GM10248 (cell line): Measurements from ENCODE around the gene PRKG1.

Experiments used
- CTCF ChIA-PET: fragments of 300-600 bp; sonication (Branson Sonifier 250); formaldehyde crosslinking; extraction: SDS; loops from one replicate; lab custom pipeline; 2021; ENCODE audit warnings: antibody characterized with exemption; lab: Yijun Ruan, JAX
- POLR2A ChIA-PET: fragments of 350-650 bp; sonication (Branson Sonifier 250); formaldehyde crosslinking; extraction: SDS; loops from one replicate; lab custom pipeline; 2020; ENCODE audit warnings: antibody characterized with exemption; lab: Yijun Ruan, JAX
- DNase-seq: peaks from one replicate; pipeline ENCODE4 v3.0.0; 2012; ENCODE audit errors: extremely low spot score
- TF ChIP-seq, protein P1 (sequence below): IDR thresholded peaks from 2 replicates; pipeline ENCODE4 v1.5.1; 2012; ENCODE audit warnings: mild to moderate bottlenecking, low read depth; ENCODE audit errors: extremely low read depth, missing control alignments, control extremely low read depth

The PRKG1 gene

DNA sequence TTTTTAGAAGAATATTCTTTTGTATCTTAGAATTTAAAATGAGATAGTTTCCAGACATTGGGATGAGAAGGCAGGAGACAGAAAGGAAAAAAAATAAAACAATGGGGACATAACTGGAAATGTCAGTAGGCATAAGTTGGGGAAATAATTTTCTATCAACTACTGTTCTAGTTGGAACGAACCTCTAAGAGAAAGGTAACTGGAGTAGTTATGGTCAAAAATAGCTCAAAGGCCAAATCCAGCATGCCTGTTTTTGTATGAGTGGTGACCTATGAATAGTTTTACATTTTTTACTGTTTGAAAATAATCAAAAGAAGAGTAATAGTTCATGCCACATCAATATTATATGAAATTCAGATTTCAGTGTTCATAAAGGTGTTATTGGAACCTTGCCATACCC is 877.3 kb downstream of the PRKG1 start:
- DNase-seq = no peak
- CTCF ChIA-PET = interaction anchor here (0.7 to 1.5 kb wide), 2 partner anchors 8 to 12 kb away, joined by 3 to 4 read pairs; no protein-coding TSS in a partner anchor
- POLR2A ChIA-PET = no interaction called here
- TF ChIP-seq, protein P1, sequence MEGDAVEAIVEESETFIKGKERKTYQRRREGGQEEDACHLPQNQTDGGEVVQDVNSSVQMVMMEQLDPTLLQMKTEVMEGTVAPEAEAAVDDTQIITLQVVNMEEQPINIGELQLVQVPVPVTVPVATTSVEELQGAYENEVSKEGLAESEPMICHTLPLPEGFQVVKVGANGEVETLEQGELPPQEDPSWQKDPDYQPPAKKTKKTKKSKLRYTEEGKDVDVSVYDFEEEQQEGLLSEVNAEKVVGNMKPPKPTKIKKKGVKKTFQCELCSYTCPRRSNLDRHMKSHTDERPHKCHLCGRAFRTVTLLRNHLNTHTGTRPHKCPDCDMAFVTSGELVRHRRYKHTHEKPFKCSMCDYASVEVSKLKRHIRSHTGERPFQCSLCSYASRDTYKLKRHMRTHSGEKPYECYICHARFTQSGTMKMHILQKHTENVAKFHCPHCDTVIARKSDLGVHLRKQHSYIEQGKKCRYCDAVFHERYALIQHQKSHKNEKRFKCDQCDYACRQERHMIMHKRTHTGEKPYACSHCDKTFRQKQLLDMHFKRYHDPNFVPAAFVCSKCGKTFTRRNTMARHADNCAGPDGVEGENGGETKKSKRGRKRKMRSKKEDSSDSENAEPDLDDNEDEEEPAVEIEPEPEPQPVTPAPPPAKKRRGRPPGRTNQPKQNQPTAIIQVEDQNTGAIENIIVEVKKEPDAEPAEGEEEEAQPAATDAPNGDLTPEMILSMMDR = no peak

DNA sequence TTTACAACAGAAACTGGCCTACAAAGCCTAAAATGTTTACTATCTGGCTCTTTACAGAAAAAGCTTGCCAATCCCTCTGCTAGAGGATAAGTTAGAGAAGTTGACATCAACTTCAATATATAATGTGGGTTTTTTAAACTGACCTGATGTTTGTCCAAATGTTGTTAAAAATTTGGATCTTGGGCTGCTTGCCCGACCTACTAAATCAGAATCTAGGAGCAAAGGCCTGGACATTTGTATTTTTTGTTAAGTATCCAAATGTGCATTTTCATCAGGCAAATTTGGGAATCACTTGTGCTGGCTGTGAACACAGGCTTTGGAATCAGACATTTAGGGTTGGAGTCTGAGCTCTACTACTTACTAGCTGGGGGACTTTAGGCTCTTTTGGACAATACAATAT is 877.8 kb downstream of the PRKG1 start:
- CTCF ChIA-PET = interaction anchor here (1.5 kb wide), 1 partner anchor 12 kb away, joined by 4 read pairs; no protein-coding TSS in a partner anchor

DNA sequence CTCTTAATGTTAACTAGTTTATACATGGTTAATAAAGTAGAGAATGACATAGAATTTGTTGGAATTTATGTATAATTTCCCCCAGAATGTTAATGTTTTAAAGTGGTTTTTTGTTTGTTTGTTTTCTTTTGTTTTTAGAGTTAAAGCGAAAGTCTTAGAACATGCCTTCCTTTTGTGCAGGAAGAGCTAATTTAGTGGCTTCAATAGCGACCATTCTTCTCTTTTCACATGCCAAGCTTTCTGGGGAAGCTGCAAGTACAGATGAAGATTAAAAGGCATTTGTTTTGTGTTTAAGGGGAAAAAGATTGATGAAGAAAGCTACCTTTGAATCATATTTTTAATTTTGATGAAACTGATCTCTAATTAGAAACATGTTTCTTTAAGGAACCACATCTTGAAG is 881.4 kb downstream of the PRKG1 start:
- ChIA-PET POLR2A (no interaction called here), CTCF (interaction anchor here (1.4 to 1.7 kb wide), 2 partner anchors 9 to 538 kb away, joined by 3 read pairs; no protein-coding TSS in a partner anchor)
- TF ChIP-seq, protein P1 = no peak
- no peak for DNase-seq

More for the DNA sequence above, 877.8 kb downstream of the PRKG1 start:
- POLR2A ChIA-PET = no interaction called here
- TF ChIP-seq, protein P1 = no peak
- no peak for DNase-seq

DNA sequence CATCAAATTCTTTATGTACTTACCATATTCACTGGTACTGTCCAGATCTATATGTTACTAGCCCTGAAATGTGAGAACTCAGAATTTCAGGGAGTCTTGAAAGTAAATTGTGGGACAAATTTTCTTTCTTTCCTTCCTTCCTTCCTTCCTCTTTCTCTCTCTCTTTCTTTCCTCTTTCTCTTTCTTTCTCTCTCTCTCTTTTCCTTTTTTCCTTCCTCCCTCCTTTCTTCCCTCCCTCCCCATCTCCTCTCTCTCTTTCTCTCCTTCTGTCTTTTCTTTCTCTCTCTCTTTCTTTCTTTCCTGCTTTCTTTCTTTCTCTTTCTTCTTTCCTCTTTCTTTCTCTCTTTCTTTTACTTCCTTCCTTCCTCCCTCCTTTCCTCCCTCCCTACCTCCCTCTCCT is 882.5 kb downstream of the PRKG1 start:
- CTCF ChIA-PET = no interaction called here
- TF ChIP-seq, protein P1 = no peak

DNA sequence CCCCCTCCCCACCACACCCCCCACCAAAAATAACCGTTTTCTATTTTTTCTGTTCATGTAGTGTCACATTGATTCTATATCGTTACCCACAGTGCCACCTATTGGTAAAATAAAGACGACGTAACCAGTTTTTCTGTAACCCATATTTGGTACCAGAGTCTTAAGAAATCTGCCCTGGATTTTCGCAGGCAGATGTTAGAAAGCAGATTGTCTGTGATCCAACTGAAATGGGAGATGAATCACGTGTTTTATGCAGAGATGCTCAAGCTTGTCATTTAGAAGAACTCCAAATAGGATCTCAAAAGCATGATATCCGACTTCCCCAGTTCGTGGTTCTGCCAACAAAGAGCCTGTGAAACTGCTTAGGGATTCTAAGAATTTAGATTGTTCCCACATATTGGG is 886.2 kb downstream of the PRKG1 start:
- TF ChIP-seq, protein P1 = peak; percentile 51
- peak; percentile 16 for DNase-seq
- ChIA-PET CTCF (interaction anchor here (0.8 to 6.6 kb wide), 11 partner anchors 10 to 948 kb away, joined by 3 to 64 read pairs (median 3); no protein-coding TSS in a partner anchor), POLR2A (no interaction called here)

More for the DNA sequence above, 882.5 kb downstream of the PRKG1 start:
- POLR2A ChIA-PET = no interaction called here
- no peak for DNase-seq

DNA sequence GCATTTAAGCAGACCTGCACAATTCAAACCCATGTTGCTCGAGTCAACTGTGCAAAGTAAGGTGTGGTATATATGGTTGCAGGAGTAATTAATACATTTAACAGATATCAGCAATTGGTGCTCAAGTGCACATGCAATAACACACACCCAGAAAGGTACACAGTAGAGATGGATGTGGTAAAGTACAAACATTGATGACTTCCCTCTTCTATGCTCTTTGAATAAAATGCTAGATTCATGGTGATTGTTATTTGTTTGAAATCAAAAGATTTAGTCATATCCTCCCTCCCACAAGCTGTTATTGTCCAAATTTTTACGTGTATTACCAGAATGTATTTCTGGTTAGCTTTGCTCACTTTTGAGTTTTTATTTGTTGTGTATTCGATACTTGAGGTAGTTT is 887.1 kb downstream of the PRKG1 start:
- ChIA-PET POLR2A (no interaction called here), CTCF (interaction anchor here (0.7 to 6.6 kb wide), 12 partner anchors 9 to 949 kb away, joined by 3 to 64 read pairs (median 3); no protein-coding TSS in a partner anchor)
- TF ChIP-seq, protein P1 = no peak
- DNase-seq = no peak
